ENCODE results near the gene LENG9.
A peak's percentile ranks its signal among the peaks of the same experiment; 100 is the strongest.
"Not testable (repeated sequence)": the region's sequence is repeated elsewhere in the genome, so short reads cannot be mapped to it uniquely, and the experiment has no call there.

LENG9 gene

DNA sequence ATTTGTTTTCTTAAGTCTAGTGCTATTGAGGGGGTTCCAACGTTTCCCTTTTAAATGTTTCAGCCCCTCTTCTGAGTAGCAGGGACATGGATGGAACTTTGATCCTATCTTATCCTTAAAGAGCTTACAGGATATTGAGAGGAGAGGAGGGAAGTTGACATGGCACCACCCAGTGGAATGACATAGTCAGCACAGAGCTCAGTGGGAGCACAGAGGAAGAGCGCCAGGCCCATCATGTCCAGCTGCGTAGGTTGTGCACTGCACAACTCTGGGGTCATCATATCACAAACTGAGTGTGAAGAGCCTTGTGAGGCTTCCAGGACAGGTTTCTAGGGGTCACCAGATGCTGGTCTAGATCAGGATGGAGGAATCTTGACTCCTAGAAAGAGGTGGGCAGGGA lies 14.1 kb upstream of the LENG9 start:
- DNase-seq: no peak

GRCh38 chr19:54475706-54476105 lies 12.1 kb upstream of the LENG9 start:
- no peak for DNase-seq

DNA sequence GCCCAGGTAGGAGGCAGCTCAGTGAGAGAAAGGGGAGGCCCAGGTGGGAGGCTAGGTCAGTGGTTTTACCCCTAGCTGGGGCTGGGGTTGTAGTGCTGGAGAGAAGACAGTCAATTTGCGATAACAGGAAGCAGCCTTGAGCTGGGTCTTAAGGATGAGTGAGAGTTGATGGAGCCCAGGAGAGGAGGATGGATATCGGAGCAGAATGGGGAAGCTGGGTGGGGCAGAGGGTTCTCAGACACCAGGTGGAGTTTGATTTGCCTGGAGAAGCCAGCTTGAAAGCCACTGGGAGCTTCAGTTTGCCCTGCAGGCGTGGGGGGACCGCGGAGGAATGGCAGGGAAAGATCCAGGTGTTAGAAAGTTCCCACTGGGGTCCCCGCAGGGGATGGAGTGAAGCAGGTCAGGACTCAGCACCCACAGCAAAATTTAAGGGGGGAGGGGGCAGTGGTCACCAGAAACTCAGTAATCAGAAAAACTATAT lies 10.4 kb upstream of the LENG9 start:
- no peak for DNase-seq

GRCh38 chr19:54473071-54473891 lies 9.7 kb upstream of the LENG9 start, which contains the start of gene CDC42EP5:
TSS of gene CDC42EP5 (minus strand) at chr19:54473296. CDS start at chr19:54465547, 7,749 bp downstream.
- DNase-seq: no peak

DNA sequence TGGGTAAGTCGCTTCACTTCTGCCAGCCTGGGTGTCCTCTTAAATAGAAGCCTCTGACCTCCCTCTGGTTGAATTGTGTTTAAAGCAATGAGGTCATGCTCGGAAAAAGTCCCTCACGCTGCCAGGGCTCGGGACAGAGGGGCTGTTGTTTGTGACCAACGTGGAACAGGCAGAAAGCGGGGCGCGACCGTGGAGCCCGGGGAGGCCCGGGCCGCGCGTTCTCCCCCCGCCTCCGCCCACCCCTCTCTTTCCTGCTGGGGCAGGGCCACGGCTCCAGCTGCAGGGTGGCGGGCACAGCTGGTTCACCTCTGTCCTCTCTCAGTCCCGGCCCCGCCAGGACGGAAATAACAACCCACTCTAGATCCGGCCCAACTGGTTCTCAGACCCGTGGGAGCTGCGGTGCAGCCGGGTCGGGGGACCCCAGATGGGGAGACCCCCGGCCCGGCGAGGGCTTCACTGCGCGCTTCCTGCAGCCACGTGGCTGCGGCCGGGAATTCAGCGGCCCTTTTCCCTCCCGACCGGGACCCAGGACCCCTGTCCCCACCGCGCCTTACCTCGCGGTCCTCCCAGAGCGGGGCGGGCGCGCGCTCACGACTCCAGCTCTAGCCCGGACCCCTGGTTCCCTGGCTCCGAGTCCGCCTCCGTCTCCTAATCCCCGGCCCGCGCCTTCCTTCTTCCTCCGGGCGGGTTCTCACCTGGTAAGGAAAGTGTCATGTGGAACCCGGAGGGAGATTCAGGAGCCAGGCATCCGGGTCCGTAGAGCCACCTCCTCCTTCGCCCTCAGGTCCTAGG lies 7.6 kb upstream of the LENG9 start:
- peak; percentile 76 for DNase-seq

DNA sequence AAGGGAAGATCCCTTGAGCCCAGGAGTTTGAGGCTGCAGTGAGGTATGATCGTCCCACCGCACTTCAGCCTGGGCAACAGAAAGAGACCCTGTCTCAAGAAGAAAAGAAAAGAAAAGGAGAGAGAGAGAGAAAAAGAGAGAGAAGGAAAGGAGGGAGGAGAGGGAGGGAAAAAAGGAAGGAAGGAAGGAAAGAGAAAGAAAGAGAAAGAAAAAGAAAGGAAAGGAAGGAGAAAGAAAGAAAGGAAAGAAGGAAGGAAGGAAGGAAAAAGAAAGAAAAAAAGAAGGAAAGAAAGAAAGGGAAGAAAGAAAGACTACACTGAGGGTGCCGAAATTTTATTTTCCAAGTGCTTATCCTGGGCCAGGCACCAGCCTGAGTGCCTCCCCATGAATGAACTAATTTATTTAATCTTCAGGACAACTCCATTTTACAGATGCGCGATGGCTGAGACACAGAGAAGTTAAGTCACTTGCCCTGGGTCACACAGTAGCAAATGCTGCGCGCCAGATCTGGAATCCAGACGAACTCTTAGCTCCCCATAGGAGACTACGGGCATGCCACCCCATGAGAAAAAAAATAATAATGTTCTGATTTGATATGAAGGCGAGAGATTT lies 6.8 kb upstream of the LENG9 start:
- DNase-seq: peak; percentile 55

- DNase-seq: no peak
These were observed 5.9 kb upstream of the LENG9 start for GRCh38 chr19:54469496-54469934.

DNA sequence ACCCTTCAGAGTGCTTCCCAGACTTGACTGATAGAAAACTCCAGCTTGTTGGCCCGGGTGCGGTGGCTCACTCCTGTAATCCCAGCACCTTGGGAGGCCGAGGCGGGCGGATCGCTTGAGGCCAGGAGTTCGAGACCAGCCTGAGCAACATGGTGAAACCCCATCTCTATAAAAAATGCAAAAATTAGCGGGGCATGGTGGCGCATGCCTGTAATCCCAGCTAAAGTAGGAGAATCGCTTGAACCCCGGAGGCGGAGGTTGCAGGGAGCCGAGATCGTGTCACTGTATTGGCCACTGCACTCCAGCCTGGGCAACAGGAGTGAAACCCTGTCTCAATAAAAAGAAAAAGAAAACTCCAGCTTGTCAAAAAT lies 2.5 kb upstream of the LENG9 start:
- not testable (repeated sequence) for DNase-seq

- no peak for DNase-seq
These were observed 2.0 kb upstream of the LENG9 start for GRCh38 chr19:54465426-54466109.

DNA sequence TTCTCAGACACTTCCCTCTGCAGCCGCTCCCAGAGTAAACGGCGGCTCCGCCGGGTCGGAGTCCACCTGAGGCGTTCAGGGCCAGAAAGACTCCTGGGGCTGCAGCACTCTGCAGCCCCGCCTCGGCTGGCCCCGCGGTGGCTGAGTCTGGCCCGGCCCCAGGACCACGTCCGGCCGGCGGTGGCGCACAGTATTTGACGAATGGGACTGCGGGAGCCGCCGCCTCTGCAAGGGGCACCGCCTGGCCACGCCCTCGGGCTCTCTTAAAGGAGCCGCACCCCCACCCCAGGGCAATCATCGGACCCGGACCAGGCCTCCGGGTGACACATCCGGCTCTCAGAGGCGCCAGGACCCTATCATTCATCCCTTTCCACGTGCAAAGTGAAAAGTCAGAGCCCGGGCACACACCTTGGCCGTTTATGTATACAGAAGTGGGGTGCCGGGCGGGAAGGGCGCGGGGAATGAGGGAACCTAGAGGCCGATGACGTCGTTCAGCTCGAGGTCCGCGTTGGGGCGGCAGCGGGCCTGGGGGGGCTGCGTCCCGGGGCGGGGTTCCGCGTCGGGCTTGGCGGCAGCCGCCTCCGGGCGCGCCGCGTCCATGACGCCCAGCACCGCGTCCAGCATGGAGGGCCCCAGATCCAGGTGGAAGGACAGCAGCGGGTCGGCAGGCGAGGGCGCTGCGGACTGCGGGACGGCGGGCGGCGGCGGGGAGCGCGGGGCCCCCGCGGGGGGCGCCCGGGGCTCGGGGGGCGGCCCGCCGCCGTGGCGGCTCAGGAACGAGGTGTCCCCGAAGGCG lies 1.2 kb upstream of the LENG9 start:
- peak; percentile 62 for DNase-seq

DNA sequence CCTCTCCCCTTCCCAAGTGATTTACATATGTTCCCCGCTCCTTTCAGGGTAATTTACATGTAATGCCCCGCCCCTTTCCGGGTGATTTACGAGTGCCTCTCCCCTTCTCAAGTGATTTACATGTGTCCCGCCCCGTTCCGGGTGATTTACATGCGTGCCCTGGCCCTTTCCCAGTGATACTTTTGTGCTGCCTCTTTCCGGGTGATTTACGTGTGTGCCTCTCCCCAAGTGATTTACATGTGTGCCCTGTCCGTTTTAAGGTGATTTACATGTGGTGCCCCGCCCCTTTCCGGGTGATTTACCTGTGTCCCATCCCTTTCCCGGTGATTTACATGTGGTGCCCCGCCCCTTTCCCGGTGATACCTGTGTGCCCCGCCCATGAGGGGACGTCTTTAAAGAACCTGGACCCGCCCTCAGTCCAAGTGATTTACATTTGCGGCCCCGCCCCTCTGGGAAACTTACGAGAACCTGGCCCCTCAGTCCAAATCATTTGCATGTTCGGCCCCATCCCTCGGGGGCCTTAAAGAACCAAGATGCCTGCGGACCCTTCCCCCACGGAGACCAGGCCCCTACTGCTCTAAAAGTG lies 559 bp upstream of the LENG9 start:
- DNase-seq: peak; percentile 90

DNA sequence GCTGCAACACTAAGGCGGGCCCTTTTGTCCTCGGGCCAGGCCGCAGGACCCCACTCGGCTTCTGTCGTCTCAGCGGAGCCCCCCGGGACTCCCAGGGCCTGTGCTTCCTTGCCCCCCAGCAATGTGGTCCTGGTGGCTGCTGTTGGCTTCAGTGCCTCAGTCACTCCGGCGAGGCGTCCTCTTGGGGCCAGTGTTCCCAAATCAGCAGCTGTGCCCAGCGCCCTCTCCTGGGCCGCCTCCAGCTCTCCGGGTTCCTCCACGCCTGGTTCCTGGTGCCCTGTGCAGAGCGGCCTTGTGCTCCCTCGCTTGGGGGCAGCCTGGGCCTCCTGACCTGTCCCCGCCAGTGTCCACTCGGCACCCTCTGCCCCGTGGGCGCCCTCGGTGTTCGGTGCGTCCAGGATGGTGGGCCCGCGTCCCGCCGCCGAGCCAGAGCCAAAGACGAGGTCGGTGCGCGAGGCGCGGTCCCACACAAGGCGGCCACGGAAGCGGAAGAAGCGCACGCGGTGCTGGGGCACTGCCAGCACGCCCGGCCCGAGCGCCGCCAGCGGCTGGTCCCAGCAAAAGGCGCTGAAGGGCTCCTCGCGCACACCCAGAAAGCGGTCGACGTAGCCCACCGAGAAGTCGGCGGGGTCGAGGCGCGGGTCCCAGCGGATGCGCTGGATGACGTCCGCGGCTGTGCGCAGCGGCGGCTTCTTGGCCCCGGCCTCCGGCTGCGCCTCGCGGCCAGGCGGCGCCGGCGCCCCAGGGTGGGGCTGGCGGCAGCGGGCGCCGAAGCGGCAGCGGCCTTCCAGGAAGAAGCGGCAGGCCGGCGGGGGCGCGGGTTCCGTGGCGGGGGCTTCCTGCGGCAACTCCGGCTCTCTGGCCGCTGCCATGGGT lies 685 bp downstream of the LENG9 start:
- peak; percentile 88 for DNase-seq

DNA sequence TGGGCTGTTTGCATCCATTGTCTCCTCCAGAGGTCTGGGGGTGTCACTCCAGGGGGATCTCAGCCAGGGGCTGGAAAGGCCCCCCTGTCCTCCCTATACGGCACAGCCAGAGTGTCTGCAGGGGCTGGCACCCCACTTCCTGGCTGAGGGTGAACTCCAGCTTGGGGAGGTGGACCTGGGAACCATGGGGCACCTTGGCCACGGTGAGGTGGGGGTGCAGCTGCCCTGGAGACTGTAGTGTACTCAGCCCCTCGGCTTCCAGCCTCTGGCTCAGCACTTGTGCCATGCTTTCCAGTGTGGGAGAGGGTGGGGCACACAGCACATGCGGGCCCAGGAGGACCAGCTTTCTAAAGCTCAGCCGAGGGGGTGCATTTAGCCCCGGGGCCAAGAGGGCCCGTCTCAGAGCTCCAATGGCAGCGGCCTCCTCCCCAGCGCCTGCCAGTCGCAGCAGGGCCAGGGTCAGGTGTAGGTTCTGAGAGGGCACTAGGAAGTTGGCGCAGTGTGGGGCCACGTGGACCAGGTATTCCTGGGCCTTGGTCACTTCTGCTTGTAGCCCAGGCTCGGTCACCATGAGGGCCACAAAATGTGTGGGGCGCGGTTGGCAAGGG lies 1.4 kb downstream of the LENG9 start:
- peak; percentile 48 for DNase-seq

GRCh38 chr19:54461613-54462012 lies 2.0 kb downstream of the LENG9 start:
- peak; percentile 53 for DNase-seq

DNA sequence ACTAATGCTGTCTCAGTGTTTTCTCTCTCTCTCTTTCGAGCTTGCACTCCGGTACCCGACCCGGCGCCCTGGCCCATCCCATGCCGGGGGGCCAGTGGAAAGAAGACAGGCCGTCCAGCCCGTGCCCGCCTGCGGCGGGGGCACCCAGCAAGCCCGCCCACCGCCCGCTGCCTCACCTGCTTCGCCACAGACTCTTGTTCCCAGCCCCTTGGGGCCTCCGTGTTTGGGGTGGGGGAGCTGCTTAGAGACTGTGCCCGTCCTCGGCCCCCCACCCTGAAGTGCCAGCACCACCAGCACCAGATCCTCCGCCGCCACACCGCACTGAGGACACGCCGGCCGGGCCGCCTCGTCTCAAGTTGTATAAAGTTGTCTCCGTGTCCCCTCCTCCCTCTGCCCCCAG lies 2.4 kb downstream of the LENG9 start:
- no peak for DNase-seq

GRCh38 chr19:54460230-54461005 lies 3.2 kb downstream of the LENG9 start:
- DNase-seq: no peak

GRCh38 chr19:54459282-54460229 lies 4.0 kb downstream of the LENG9 start:
- DNase-seq: peak; percentile 91

GRCh38 chr19:54458648-54459281 lies 4.8 kb downstream of the LENG9 start:
- DNase-seq: no peak

Measured in DMS53 (cell line).